HG03442 (cell line): ENCODE results near the gene ACKR3.

Source experiments
- ATAC-seq: cut with Tn5 transposase; IDR thresholded peaks from one replicate; pipeline ENCODE4 v1.9.1; 2021; ENCODE audit warnings: mild to moderate bottlenecking, moderate library complexity; ENCODE audit not compliant: unreplicated experiment

Gene ACKR3

DNA sequence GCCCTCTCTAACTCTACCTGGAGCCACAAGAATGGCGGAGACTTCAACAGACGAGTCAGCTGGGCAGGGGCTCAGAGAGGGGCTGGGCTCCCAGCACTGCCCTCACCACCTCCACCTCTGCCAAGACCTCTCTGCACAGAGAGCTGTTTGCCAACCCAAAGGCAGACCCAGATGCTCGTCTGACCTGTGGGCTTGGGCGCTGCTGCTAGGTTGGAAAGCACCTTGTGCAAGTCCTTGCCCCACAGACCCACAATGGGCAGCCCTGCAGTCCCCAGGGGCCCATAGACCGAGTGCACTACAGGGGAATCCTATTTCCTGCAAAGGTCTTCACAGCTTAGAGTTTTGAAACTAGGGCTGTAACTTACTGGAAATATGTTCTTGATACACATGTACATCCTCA, 13.3 kb downstream of the ACKR3 start:
- ATAC-seq: no peak

DNA sequence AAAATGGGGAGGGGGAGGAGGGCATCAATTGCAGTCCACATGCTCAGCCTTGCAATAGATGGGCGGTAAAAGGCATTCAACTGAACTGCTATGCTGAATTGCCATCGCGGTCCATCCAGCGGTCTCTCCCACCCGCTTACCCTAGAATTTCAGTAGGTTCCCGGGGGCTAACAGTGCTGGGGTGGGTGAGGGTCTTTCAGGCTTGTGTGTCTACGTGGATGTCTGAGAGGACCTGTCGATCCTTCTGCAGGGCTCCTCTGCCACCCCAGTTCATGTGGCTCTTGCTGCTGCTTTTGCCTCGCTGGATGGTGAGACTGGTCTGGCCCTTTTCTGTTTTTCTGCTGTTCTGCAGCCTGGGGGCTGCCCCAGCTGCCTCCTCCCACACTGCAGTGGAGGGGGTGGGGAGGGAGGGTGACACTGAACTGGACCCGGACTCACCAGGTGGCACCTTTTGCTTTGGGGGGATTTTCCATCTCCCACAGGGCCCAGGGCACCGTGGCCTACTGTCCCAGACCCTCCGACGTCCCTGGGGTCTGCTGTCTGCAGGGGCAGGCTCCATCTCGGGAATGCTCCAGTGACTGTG, 14.1 kb downstream of the ACKR3 start:
- ATAC-seq: no peak

DNA sequence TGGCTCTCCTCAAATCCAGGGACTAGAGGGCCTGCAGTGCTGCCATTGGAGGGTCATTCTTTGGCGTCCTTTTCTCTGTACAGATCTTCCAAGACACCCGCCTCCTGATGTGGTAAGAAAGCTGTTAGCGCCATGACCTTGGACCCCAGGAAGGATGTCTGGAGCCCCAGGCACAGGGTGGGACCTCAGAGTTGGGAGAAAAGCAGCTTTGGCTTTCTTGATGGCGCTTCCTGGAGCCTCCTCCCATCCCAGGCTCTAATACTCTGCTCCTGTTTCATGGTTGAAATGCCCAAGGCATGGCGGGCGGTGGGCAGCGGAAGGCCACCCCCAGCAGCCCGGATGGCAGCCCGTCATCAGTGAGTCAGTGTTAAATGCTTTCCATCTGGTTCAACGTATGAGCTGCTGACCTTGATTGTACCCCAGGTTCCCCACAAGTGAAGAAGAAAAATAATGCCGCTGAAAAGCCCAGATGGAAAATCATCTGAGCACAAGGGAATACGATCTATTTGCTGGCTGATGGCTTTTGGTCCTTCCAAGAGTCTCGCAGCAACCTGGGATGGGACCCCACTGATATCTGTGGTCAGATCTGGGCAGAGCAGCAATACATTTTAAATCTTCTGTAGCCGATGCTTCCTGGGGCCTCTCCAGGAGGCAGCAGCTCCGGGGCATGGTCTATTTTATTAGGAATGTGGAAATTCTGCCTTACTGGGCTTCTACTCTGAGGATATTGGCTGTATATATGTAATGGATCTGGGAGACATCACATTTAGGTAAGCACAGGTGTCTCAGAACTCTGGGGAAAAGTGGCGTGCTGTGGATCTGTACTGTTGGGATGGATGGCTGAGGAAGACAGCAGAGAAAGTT, 15.1 kb downstream of the ACKR3 start:
- no peak for ATAC-seq

DNA sequence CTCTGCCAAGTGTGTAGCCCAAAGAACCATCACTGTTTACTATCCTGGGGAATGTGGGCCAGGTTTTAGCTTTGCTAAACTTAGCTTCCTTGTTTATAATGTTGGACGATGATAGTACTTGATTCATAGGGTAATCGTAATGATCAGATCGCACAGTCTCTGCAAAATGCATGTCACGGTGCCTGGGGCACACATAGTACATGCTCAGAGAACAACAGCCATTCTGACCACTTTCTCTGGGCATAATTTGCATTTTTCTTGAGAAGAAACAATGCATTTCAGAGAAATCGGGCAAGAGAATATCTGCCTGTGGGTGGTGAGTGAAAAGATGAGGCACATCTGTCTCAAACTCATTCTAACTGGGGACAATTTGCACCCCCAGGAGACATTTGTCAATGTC, 16.3 kb downstream of the ACKR3 start:
- no peak for ATAC-seq

GRCh38 chr2:236587861-236588815, 18.5 kb downstream of the ACKR3 start:
- ATAC-seq: no peak

DNA sequence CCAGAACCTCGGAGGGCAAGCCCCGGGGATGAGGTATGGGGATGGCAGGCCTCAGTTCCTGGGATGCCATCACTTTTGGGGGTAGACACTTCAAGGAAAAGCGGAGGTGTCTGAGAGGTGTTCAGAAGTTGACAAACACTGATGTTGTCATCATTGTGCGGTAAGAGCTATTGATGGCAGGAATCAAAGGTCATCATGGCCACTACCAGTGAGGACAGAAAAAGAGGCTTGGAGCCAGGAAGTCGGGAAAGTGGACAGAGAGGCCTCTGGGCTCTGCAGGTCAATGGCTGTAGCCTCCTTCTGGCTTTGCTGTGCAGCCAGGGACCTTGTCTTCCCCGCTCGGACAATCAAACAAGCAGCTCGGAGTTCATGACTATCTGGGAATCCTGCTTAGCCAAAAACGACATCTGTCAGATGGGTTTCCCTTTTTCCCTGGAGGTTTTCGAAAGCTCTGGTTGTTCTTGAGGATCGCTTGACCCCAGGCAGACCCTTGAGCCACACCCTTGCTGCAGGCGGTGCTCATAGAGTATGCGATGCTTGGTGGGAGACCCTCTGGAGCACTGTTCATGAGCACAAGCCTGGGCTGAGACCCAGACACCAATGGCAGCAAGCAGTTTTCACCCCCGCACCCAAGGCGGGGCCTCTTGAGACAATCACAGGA, 19.4 kb downstream of the ACKR3 start:
- ATAC-seq: no peak

DNA sequence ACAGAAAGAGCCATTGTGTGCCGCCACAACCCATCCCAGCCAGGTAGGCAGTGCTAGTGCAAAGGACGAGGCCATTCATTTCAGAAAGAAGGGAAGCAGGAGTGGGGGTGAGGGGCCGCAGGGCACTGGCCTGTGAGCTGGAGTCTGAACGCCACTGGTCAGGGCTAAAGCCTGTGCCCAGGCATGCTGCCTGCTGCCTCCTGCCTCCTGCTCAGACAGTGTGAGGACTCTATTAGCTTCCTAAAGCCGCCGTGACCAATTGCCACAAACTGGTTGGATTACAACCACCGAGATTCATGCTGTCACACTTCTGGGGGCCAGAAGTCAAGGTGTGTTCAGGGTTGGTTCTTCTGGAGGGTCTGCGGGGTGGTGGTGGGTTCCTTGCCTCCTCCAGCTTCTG, 21.2 kb downstream of the ACKR3 start:
- ATAC-seq: no peak

DNA sequence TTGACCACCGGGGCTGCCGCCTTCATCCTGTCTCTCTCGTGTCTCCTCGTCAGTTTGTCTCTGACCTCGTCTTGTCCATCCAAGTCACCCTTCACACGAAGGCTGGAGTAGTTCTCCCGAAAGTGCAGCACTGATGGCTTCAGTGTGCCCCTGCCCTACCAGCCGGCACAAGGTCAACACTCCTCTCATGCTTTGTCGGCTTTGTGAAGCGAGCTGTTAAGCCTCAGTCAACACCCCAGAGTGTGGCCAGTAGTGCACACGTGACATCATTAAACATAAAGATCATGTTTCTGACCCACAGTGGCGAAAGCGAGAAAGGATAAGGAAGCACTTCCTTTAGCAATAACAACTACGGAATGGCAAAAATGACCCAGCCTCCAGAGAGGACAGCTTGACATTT, 23.2 kb downstream of the ACKR3 start:
- no peak for ATAC-seq

- ATAC-seq: no peak
Observed at GRCh38 chr2:236593531-236593930, 23.9 kb downstream of the ACKR3 start.

DNA sequence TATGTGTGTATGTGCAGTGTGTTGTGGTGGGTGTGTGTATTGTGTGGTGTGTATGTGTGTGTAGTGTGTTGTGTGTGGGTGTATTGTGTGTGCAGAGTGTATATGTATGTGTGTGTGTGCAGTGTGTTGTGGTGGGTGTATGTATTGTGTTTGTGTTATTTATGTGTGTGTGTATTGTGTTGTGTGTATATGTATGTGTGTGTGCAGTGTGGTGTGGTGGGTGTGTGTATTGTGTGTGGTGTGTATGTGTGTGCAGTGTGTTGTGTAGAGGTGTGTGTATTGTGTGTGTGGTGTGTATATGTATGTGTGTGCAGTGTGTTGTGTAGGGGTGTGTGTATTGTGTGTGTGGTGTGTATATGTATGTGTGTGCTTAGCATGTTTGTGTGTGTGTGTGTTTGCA, 24.3 kb downstream of the ACKR3 start:
- ATAC-seq: no peak

GRCh38 chr2:236597629-236598028, 28.0 kb downstream of the ACKR3 start:
- ATAC-seq: no peak

DNA sequence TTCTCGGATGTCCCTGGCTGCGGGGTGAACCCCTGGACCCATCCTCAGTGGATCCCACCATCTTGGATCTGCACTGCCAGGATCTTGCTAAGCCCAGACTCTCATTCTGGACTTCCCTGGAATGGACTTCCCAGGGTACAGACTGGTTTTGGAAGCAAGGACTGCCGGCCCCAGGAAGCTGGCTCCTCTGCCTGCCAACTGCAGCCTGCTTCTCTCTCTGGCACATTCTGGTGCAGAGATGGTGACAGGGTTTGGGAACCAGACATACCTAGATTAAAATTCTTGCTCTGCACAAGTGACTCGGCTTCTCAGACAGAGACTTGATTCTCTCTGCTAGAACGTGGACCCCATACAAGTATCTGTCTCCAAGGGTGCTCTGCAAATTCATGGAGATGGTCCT, 29.4 kb downstream of the ACKR3 start:
- no peak for ATAC-seq

GRCh38 chr2:236600158-236600557, 30.5 kb downstream of the ACKR3 start:
- no peak for ATAC-seq

DNA sequence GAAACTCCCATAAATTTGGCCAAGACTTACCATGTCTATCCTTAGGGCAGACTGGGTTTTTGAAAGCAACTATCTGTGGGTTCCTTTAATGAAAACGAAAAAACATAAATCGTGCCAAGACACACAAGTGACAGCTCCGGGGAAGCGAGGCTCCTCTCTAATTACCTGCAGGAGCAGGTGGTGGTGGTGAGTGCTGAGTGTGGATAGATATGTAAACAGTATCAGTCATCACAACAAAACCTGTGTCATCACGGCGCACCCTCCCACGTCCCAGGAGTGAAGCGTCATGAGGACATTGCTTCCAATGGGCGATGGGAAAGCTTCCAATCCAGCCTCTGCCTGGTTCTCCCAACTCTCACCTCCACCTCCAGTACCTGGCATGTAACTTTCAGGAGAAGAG, 31.3 kb downstream of the ACKR3 start:
- ATAC-seq: no peak

DNA sequence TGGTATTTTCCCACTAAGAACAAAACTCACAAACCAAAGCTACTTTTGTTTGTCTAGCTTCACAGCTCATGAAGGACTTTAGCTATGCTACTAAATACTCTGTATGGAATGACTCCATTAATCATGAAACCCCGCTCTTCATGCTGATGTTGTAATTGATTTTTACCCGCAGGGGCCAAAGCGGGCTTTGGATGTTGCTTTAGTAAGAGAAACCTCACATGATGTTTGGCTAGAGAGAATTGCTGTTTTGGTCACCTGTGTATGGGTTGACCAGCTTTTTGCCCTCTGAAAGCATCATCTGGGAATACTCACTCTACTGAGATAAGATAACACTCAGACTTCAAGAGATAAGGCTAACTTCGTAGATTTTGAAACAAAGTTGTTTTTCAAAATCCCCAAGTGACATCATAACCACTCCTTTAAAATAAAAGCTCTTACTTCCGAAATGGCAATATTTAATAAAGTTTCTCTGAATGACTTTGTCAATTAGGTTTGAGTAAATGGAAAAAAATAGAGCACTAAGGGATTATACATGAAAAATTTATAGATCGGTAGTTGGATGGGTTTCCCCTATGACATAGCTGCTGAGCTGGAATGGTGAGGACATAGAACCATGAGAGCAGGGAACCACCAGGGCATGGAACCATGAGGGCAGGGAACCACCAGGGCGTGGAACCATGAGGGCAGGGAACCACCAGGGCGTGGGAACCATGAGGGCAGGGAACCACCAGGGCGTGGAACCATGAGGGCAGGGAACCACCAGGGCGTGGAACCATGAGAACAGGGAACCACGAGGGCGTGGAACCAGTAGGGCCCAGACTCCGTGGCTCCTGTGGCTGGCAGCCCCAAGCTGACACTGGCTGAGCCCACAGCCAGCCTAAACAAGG, 31.9 kb downstream of the ACKR3 start:
- no peak for ATAC-seq

GRCh38 chr2:236602678-236603077, 33.1 kb downstream of the ACKR3 start:
- no peak for ATAC-seq

GRCh38 chr2:236603361-236604015, 33.9 kb downstream of the ACKR3 start:
- no peak for ATAC-seq

DNA sequence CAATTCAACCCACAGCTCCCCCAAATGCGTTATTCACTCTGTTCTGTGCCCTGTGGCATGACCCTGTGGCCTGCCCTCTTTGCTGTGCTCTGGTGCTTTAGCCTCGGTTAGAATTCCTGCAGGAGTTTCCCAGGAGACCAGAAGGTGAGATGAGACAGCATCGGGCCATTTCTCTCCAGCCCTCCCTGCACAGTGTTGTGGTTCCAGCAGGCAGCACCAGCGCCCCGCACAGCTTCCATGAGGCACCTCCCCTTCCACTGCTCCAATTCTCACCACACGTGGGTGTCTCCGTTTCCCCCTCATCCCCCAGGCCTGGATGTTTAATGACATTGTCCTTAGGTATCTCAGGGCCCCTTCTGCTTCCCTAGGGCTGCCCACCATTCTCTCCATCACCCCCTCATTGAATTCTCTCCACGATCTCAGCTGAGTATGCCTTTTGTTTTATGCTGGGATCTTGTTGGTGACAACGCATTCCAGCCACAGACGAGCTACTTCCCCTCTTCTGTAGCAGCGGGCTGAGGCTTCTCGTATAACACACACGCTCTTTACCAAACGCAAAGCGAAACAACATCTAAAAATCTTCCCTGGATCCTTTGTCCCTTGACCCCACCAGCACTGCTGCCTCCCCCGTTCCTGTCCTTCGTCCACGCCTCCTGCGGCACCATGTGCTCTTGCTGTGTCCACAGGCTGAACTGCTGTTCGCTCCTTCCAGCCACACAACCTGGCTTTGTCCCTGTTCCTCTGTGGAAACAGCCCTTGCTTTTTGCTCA, 35.1 kb downstream of the ACKR3 start:
- ATAC-seq: no peak

GRCh38 chr2:236605345-236605734, 35.7 kb downstream of the ACKR3 start:
- no peak for ATAC-seq
